Measurements from ENCODE around the gene SLC15A1.
A peak's percentile ranks its signal among the peaks of the same experiment; 100 is the strongest.

SLC15A1 gene

GRCh38 chr13:98769736-98770135, 17.3 kb upstream of the SLC15A1 start:
- DNase-seq (ENCODE audit: low read depth), result no peak
- no peak overlapping the region for H3K4me3 ChIP-seq (ENCODE audit: low read depth, low read length)
- no peak for TF ChIP-seq CTCF (IDR thresholded peaks at IDR 0.05; ENCODE audit: control insufficient read depth, extremely low read depth, insufficient read depth)

- TF ChIP-seq CTCF (IDR thresholded peaks at IDR 0.05; ENCODE audit: control insufficient read depth, extremely low read depth, insufficient read depth), result no peak
- DNase-seq (ENCODE audit: low read depth), result no peak
- H3K4me3 ChIP-seq (ENCODE audit: low read depth, low read length), result no peak overlapping the region
These were observed 16.1 kb upstream of the SLC15A1 start for GRCh38 chr13:98768522-98768921.

- no peak for TF ChIP-seq CTCF (IDR thresholded peaks at IDR 0.05; ENCODE audit: control insufficient read depth, extremely low read depth, insufficient read depth)
- no peak for DNase-seq (ENCODE audit: low read depth)
- no peak overlapping the region for H3K4me3 ChIP-seq (ENCODE audit: low read depth, low read length)
These were observed 14.2 kb upstream of the SLC15A1 start for GRCh38 chr13:98766697-98767096.

- no peak overlapping the region for H3K4me3 ChIP-seq (ENCODE audit: low read depth, low read length)
- DNase-seq (ENCODE audit: low read depth), result no peak
- no peak for TF ChIP-seq CTCF (IDR thresholded peaks at IDR 0.05; ENCODE audit: control insufficient read depth, extremely low read depth, insufficient read depth)
These were observed 13.6 kb upstream of the SLC15A1 start for GRCh38 chr13:98765996-98766519.

GRCh38 chr13:98761986-98762616, 9.6 kb upstream of the SLC15A1 start:
- no peak for TF ChIP-seq CTCF (IDR thresholded peaks at IDR 0.05; ENCODE audit: control insufficient read depth, extremely low read depth, insufficient read depth)
- H3K4me3 ChIP-seq (ENCODE audit: low read depth, low read length), result no peak overlapping the region
- DNase-seq (ENCODE audit: low read depth), result no peak

- TF ChIP-seq CTCF (IDR thresholded peaks at IDR 0.05; ENCODE audit: control insufficient read depth, extremely low read depth, insufficient read depth), result no peak
- no peak overlapping the region for H3K4me3 ChIP-seq (ENCODE audit: low read depth, low read length)
- DNase-seq (ENCODE audit: low read depth), result peak; percentile 8
These were observed 8.9 kb upstream of the SLC15A1 start for GRCh38 chr13:98761126-98761985.
